Nephron (organoid): ENCODE data around the gene NSG2.

Source experiments
- H3K27ac Mint-ChIP-seq, 3 experiments: 2 replicates each; pipeline ENCODE4 v1.8.0; 2020; ENCODE audit warnings: mixed read lengths in 3 of 3, mild to moderate bottlenecking in 2 of 3, moderate library complexity in 1 of 3
- H3K27me3 Mint-ChIP-seq: 2 replicates; pipeline ENCODE4 v1.8.0; 2021; ENCODE audit warnings: low read depth, mild to moderate bottlenecking, moderate library complexity, mixed read lengths
- H3K36me3 Mint-ChIP-seq: 2 replicates; pipeline ENCODE4 v1.8.0; 2020; ENCODE audit warnings: low read depth, mixed read lengths
- H3K4me1 Mint-ChIP-seq: 2 replicates; pipeline ENCODE4 v1.8.0; 2020; ENCODE audit warnings: mixed read lengths
- H3K4me3 Mint-ChIP-seq, 3 experiments: 2 replicates each; pipeline ENCODE4 v1.8.0; 2020; ENCODE audit warnings: mild to moderate bottlenecking in 3 of 3, mixed read lengths in 3 of 3, moderate library complexity in 2 of 3
- H3K9me3 Mint-ChIP-seq: 2 replicates; pipeline ENCODE4 v1.8.0; 2020; ENCODE audit warnings: mixed read lengths
- CTCF ChIP-seq, 3 experiments: fragments of 200-600 bp; sonication (generic); IDR thresholded peaks; one replicate each; pipeline ENCODE4 v1.5.0; 2021; ENCODE audit warnings: antibody characterized with exemption in 3 of 3; ENCODE audit not compliant: unreplicated experiment in 3 of 3

NSG2 gene

DNA sequence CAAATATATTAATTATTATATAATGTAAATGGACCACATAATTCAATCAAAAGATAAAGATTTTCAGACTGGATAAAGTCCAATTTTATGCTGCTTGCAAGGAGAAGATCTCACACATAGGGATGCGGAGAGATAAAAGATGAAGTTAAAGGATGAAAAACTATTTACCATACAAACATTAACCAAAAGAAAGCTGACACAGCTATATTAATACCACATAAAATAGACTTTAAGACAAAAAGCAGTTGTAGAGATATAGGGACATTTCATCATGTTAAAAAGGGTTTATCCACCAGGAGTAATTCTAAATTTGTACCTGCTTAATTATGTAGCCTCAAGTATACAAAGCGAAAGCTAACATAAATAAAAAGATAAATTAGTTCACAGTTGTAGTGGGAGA is 15.2 kb upstream of the NSG2 start:
- Mint-ChIP-seq H3K4me1 (no peaks in the 10 kb centered on the region), H3K36me3 (no peaks in the 10 kb centered on the region), H3K27ac (no peak overlapping the region), H3K9me3 (peaks cover 27% of the 10 kb centered on the region), H3K27me3 (no peaks in the 10 kb centered on the region), H3K4me3 (no peak overlapping the region)
- TF ChIP-seq CTCF (IDR thresholded peaks at IDR 0.05; ENCODE audit: unreplicated experiment in 3 of 3), result no peak

GRCh38 chr5:174044466-174045254 is 846 bp upstream of the NSG2 start:
- Mint-ChIP-seq H3K4me1 (no peaks in the 10 kb centered on the region), H3K36me3 (no peaks in the 10 kb centered on the region), H3K27me3 (peaks cover 33% of the 10 kb centered on the region), H3K4me3 (no peak overlapping the region), H3K9me3 (no peaks in the 10 kb centered on the region), H3K27ac (no peak overlapping the region)
- no peak for TF ChIP-seq CTCF (IDR thresholded peaks at IDR 0.05; ENCODE audit: unreplicated experiment in 3 of 3)

- Mint-ChIP-seq H3K9me3 (no peaks in the 10 kb centered on the region), H3K27ac (no peak overlapping the region), H3K4me3 (no peak overlapping the region), H3K27me3 (peaks cover 24% of the 10 kb centered on the region), H3K4me1 (no peaks in the 10 kb centered on the region), H3K36me3 (no peaks in the 10 kb centered on the region)
- TF ChIP-seq CTCF (IDR thresholded peaks at IDR 0.05; ENCODE audit: unreplicated experiment in 3 of 3), result no peak
Observed at GRCh38 chr5:174046558-174046957, 1.1 kb downstream of the NSG2 start.

GRCh38 chr5:174047472-174048099 is 2.1 kb downstream of the NSG2 start:
- Mint-ChIP-seq H3K9me3 (no peaks in the 10 kb centered on the region), H3K36me3 (no peaks in the 10 kb centered on the region), H3K4me1 (no peaks in the 10 kb centered on the region), H3K27ac (no peak overlapping the region), H3K4me3 (no peak overlapping the region), H3K27me3 (peaks cover 24% of the 10 kb centered on the region)
- no peak for TF ChIP-seq CTCF (IDR thresholded peaks at IDR 0.05; ENCODE audit: unreplicated experiment in 3 of 3)

DNA sequence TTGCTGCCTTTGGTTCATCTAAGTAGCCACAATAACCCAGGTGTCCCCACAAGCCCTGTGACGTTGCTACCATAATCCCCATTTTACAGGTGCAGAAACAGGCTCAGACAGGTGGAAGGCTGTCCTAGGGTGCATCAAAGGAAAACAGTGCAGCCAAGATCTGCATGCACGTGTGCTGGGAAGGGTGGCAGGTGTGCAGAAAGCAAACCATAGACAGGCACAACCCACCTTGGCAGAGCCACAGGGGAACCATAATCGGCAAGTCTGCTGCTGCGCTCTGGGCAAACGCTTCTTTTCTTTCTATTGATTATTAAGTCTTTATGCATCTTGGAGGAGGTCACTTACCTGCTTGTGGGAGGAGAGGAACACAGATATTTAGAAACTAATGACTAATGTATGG is 7.1 kb downstream of the NSG2 start:
- TF ChIP-seq CTCF (IDR thresholded peaks at IDR 0.05; ENCODE audit: unreplicated experiment in 3 of 3), result no peak
- Mint-ChIP-seq H3K27me3 (peaks cover 22% of the 10 kb centered on the region), H3K36me3 (no peaks in the 10 kb centered on the region), H3K4me1 (no peaks in the 10 kb centered on the region), H3K9me3 (no peaks in the 10 kb centered on the region), H3K27ac (no peak overlapping the region), H3K4me3 (no peak overlapping the region)

DNA sequence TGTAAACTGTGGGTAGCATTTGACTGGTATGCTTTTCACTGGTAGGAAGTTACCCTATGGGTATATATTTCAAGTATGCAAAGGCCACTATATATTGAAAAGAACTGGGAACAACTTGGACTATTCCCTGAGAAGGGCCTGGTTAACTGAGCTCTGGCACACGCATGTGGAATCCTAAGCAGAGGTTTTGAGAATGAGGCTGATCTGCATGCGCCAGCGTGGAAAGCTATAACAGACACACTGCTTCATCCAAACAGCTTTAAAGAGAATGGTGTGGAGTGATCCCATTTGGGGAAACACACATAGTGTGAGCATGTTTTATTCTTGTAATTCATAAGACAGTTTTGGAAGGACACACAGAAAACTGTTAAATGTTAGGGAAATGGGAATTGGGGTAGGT is 8.4 kb downstream of the NSG2 start:
- no peaks in the 10 kb centered on the region for H3K36me3 Mint-ChIP-seq
- H3K27ac Mint-ChIP-seq, result no peak overlapping the region
- H3K4me1 Mint-ChIP-seq, result no peaks in the 10 kb centered on the region
- no peak overlapping the region for H3K4me3 Mint-ChIP-seq
- no peak for TF ChIP-seq CTCF (IDR thresholded peaks at IDR 0.05; ENCODE audit: unreplicated experiment in 3 of 3)
- H3K27me3 Mint-ChIP-seq, result peaks cover 28% of the 10 kb centered on the region
- H3K9me3 Mint-ChIP-seq, result no peaks in the 10 kb centered on the region
